ENCODE data around the gene SLIT3.

DNA sequence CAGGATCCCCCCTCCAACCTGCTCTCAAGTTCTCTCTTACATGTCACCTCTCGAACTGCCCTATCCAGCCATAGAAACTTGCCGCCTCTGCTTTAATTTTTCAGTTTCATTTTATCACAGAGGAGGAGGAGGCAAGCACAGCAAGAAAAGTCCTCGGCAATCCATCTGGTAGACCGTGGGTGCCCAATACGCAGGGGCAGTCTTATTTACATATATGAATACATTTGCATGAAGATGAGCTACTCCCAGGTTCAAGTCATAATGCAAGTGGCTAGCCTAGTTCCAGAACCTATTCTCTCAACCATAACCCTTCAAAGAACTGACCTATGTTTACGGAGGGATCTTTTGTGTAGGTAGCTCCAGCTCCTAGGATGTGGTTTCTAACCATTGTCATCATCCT is 498.6 kb downstream of the SLIT3 start:
- TF ChIP-seq, protein P1, sequence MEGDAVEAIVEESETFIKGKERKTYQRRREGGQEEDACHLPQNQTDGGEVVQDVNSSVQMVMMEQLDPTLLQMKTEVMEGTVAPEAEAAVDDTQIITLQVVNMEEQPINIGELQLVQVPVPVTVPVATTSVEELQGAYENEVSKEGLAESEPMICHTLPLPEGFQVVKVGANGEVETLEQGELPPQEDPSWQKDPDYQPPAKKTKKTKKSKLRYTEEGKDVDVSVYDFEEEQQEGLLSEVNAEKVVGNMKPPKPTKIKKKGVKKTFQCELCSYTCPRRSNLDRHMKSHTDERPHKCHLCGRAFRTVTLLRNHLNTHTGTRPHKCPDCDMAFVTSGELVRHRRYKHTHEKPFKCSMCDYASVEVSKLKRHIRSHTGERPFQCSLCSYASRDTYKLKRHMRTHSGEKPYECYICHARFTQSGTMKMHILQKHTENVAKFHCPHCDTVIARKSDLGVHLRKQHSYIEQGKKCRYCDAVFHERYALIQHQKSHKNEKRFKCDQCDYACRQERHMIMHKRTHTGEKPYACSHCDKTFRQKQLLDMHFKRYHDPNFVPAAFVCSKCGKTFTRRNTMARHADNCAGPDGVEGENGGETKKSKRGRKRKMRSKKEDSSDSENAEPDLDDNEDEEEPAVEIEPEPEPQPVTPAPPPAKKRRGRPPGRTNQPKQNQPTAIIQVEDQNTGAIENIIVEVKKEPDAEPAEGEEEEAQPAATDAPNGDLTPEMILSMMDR (IDR thresholded peaks at IDR 0.05; ENCODE audit: insufficient read depth, low read length): no peak
- TF ChIP-seq POLR2AphosphoS5 (IDR thresholded peaks at IDR 0.05; ENCODE audit: low read depth): no peak
